ENCODE measurements around the gene HYPK. TPM values are rescaled to one million over a fixed set of nuclear protein-coding genes. Genes with fewer than 3 reads are reported as not detected.

HYPK gene
- total and polyA plus RNA-seq, 2 of the 8 experiments (the other 6 are each of a cell fraction or from before 2014, with no cell fraction given) = 5.4 to 17.6 TPM

DNA sequence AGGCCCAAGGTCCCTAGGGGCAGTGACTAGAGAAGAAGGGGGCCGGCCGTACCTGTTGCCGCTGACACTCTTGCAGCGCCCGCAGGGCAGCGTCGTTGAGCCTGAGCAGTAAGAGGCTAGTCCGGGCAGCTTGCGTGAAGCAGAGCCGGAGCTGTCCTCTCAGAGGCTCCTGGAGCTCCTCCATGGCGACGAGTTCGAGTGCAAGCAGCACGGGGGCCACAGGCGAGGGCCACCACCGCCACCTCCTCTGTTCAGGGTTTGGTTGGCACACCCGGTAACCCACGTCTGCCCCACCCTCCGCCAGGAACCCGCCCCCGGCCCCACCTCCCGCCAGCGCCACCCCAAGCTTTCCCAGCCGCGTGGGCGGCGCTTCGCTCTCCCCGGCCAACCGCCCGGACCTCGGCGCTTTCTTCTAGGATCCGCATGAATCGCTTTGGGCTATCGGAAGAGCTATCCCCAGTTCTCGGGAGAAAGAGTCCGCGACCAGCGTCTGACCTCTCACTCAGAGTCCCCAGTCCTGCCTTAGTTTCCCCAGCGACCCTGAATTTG is 23.6 kb upstream of the HYPK start, which contains the start of gene ELL3 (continued):
- TF ChIP-seq SP1 (IDR thresholded peaks at IDR 0.05; ENCODE audit: low read depth, low read length) (no peak), FOSL1 (IDR thresholded peaks at IDR 0.05; ENCODE audit: insufficient read depth, low read depth, low read length) (no peak), KDM4A (IDR thresholded peaks at IDR 0.05; ENCODE audit: low read depth, low read length, severe bottlenecking) (peak; percentile 29), POLR2AphosphoS5 (IDR thresholded peaks at IDR 0.05; ENCODE audit: low read depth, low read length) (no peak), GABPA (IDR thresholded peaks at IDR 0.05; ENCODE audit: borderline replicate concordance, insufficient read depth, low read length) (no peak), EGR1 (IDR thresholded peaks at IDR 0.05; ENCODE audit: borderline replicate concordance, low read depth, low read length) (peak; percentile 55; the same call in 1 of the 2 replicates), SRF (IDR thresholded peaks at IDR 0.05; ENCODE audit: low read depth, low read length) (no peak), BCL11A (IDR thresholded peaks at IDR 0.05; ENCODE audit: low read depth in 2 of 2, low read length in 2 of 2) (no peak), SIN3A (conservative IDR thresholded peaks at IDR 0.05 in 1 of 2, IDR thresholded peaks at IDR 0.05 in 1 of 2; ENCODE audit: low read depth in 1 of 2, low read length in 2 of 2) (peak in 1 of 2 experiments; percentile 52; a peak in 1 of 4 replicates), CHD2 (IDR thresholded peaks at IDR 0.05; ENCODE audit: low read length) (no peak), TAF1 (IDR thresholded peaks at IDR 0.05; ENCODE audit: low read depth, low read length) (no peak), KDM1A (IDR thresholded peaks at IDR 0.05; ENCODE audit: borderline replicate concordance, low read length) (no peak)
- TF ChIP-seq, protein P1, sequence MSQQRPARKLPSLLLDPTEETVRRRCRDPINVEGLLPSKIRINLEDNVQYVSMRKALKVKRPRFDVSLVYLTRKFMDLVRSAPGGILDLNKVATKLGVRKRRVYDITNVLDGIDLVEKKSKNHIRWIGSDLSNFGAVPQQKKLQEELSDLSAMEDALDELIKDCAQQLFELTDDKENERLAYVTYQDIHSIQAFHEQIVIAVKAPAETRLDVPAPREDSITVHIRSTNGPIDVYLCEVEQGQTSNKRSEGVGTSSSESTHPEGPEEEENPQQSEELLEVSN (IDR thresholded peaks at IDR 0.05) = no peak
- TF ChIP-seq, protein P2, sequence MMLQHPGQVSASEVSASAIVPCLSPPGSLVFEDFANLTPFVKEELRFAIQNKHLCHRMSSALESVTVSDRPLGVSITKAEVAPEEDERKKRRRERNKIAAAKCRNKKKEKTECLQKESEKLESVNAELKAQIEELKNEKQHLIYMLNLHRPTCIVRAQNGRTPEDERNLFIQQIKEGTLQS (IDR thresholded peaks at IDR 0.05; ENCODE audit: insufficient read depth, low read depth, low read length) = no peak
